Stimulated activated CD4-positive, alpha-beta T cell treated with anti-CD3 and anti-CD28 coated beads, Interleukin-2, amount 100 ng/mL, for 24 hours (primary cell): ENCODE data around the gene ALKBH5.

Experiments
- DNase-seq, 2 donors: peaks; one replicate each; pipeline ENCODE4 v3.0.0-alpha.2; 2020

Gene ALKBH5

GRCh38 chr17:18247613-18248001 lies 64.0 kb downstream of the ALKBH5 start:
- DNase-seq, result no peak

- peak; percentile 64 to 68 for DNase-seq
Measured at GRCh38 chr17:18248300-18248731, 64.7 kb downstream of the ALKBH5 start.

- DNase-seq, result no peak
Measured at GRCh38 chr17:18248811-18249210, 65.2 kb downstream of the ALKBH5 start.

GRCh38 chr17:18250259-18250658 lies 66.6 kb downstream of the ALKBH5 start:
- no peak for DNase-seq

- DNase-seq, result no peak
Measured at GRCh38 chr17:18250708-18251107, 67.1 kb downstream of the ALKBH5 start.

- no peak for DNase-seq
Measured at GRCh38 chr17:18251204-18251603, 67.6 kb downstream of the ALKBH5 start.

GRCh38 chr17:18252160-18252559 lies 68.5 kb downstream of the ALKBH5 start:
- DNase-seq, result no peak

GRCh38 chr17:18253187-18253884 lies 69.7 kb downstream of the ALKBH5 start:
- DNase-seq, result no peak

GRCh38 chr17:18253947-18254821 lies 70.6 kb downstream of the ALKBH5 start:
- no peak for DNase-seq

- DNase-seq, result no peak
Measured at GRCh38 chr17:18254888-18255649, 71.4 kb downstream of the ALKBH5 start.

GRCh38 chr17:18256351-18256750 lies 72.7 kb downstream of the ALKBH5 start:
- DNase-seq, result no peak

GRCh38 chr17:18256776-18257175 lies 73.1 kb downstream of the ALKBH5 start:
- DNase-seq, result no peak

- peak; percentile 36 to 38 for DNase-seq
Measured at GRCh38 chr17:18257268-18257981, 73.8 kb downstream of the ALKBH5 start.

- peak; percentile 61 to 62 for DNase-seq
Measured at GRCh38 chr17:18257982-18258355, 74.3 kb downstream of the ALKBH5 start.

- peak; percentile 70 to 71 for DNase-seq
Measured at GRCh38 chr17:18258356-18259038, 74.9 kb downstream of the ALKBH5 start, which contains the start of gene FLII. Gene FLII, minus strand, starts transcription at chr17:18258738. Its CDS starts 48 bp downstream, at chr17:18258690.
